Measurements from ENCODE around the gene TNKS2. TPM values are rescaled to one million over a fixed set of nuclear protein-coding genes. Genes with fewer than 3 reads are reported as not detected.

The TNKS2 gene
- total and polyA plus RNA-seq, 2 of the 13 experiments (the other 11 are each of a cell fraction or from before 2014, with no cell fraction given): 15.2 to 19.4 TPM

DNA sequence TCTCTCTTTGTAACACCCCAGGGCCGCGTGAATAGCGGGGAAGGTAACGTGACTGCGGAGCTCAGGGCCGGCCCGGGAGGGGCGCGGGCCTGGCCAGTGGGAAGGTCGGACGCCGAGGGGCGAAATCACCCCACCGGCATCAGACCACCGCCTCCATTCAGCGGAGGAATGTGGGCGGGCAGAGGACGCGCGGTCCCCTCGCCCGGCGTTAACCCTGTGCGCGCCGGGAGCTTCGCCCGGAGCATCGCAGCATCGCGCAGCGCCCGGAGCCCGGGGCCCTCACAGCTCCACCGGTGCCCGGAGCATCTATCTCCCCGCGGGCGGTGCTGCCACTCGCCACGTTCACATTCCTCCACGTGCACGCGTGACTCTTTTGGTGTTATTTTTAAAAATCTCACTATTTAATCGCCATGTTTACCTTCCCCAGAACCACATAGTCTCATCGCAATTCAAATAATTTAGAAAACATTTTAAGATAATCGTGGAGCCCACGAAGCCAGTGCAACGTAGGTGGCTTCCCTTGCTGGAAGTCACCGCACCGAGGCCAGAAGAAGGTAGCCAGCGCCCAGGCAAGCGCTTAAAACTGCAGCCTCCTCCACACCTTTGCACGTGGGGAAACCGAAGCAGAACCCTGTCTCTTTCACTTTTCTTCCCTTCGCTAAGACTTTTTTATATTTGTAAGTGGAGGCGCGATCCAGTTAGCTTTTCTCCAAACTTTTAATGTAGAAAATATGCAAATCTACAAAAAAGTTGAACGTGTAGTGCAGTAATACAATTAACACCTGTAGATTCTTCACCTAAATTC lies 89.2 kb downstream of the TNKS2 start (continued):
- TF ChIP-seq, protein P1, sequence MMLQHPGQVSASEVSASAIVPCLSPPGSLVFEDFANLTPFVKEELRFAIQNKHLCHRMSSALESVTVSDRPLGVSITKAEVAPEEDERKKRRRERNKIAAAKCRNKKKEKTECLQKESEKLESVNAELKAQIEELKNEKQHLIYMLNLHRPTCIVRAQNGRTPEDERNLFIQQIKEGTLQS (CRISPR knock-in tag; IDR thresholded peaks at IDR 0.05): 0 out of 2 replicates have a peak, but pooled peaks have one; percentile 22
- TF ChIP-seq TOPORS (CRISPR knock-in tag; IDR thresholded peaks at IDR 0.05) (peak; percentile 78; the same call in 1 of the 2 replicates), LCORL (IDR thresholded peaks at IDR 0.05) (no peak), LCORL (CRISPR knock-in tag; IDR thresholded peaks at IDR 0.05) (0 out of 2 replicates have a peak, but pooled peaks have one; percentile 36), WIZ (CRISPR knock-in tag; IDR thresholded peaks at IDR 0.05) (peak; percentile 59; the same call in 1 of the 2 replicates), JUND (CRISPR knock-in tag; IDR thresholded peaks at IDR 0.05) (no peak), ZNF781 (CRISPR knock-in tag; IDR thresholded peaks at IDR 0.05; ENCODE audit: borderline replicate concordance, not compliant biosample characterization) (no peak), EED (CRISPR knock-in tag; IDR thresholded peaks at IDR 0.05) (peak; percentile 58; the same call in 1 of the 2 replicates), ZNF317 (CRISPR knock-in tag; IDR thresholded peaks at IDR 0.05) (peak; percentile 25; the same call in 1 of the 2 replicates), ZNF296 (CRISPR knock-in tag; conservative IDR thresholded peaks at IDR 0.05) (no peak), HNRNPH1 (optimal IDR thresholded peaks at IDR 0.05; ENCODE audit: low read depth, low read length) (no peak), EP300 (IDR thresholded peaks at IDR 0.05; ENCODE audit: low read depth in 2 of 2, low read length in 2 of 2) (no peak), EP300 (CRISPR knock-in tag; IDR thresholded peaks at IDR 0.05; ENCODE audit: borderline replicate concordance) (no peak), CCDC6 (CRISPR knock-in tag; IDR thresholded peaks at IDR 0.05) (no peak), ZNF354B (CRISPR knock-in tag; IDR thresholded peaks at IDR 0.05) (no peak), ZNF879 (CRISPR knock-in tag; IDR thresholded peaks at IDR 0.05) (0 out of 2 replicates have a peak, but pooled peaks have one; percentile 55)
- TF ChIP-seq, protein P2, sequence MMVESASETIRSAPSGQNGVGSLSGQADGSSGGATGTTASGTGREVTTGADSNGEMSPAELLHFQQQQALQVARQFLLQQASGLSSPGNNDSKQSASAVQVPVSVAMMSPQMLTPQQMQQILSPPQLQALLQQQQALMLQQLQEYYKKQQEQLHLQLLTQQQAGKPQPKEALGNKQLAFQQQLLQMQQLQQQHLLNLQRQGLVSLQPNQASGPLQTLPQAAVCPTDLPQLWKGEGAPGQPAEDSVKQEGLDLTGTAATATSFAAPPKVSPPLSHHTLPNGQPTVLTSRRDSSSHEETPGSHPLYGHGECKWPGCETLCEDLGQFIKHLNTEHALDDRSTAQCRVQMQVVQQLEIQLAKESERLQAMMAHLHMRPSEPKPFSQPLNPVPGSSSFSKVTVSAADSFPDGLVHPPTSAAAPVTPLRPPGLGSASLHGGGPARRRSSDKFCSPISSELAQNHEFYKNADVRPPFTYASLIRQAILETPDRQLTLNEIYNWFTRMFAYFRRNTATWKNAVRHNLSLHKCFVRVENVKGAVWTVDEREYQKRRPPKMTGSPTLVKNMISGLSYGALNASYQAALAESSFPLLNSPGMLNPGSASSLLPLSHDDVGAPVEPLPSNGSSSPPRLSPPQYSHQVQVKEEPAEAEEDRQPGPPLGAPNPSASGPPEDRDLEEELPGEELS (CRISPR knock-in tag; IDR thresholded peaks at IDR 0.05): 0 out of 2 replicates have a peak, but pooled peaks have one; percentile 28
- TF ChIP-seq, protein P3, sequence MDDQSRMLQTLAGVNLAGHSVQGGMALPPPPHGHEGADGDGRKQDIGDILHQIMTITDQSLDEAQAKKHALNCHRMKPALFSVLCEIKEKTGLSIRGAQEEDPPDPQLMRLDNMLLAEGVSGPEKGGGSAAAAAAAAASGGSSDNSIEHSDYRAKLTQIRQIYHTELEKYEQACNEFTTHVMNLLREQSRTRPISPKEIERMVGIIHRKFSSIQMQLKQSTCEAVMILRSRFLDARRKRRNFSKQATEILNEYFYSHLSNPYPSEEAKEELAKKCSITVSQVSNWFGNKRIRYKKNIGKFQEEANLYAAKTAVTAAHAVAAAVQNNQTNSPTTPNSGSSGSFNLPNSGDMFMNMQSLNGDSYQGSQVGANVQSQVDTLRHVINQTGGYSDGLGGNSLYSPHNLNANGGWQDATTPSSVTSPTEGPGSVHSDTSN (CRISPR knock-in tag; IDR thresholded peaks at IDR 0.05; ENCODE audit: borderline replicate concordance): no peak
- TF ChIP-seq, protein P4, sequence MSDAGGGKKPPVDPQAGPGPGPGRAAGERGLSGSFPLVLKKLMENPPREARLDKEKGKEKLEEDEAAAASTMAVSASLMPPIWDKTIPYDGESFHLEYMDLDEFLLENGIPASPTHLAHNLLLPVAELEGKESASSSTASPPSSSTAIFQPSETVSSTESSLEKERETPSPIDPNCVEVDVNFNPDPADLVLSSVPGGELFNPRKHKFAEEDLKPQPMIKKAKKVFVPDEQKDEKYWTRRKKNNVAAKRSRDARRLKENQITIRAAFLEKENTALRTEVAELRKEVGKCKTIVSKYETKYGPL (CRISPR knock-in tag; IDR thresholded peaks at IDR 0.05): 0 out of 2 replicates have a peak, but pooled peaks have one; percentile 42
- TF ChIP-seq, protein P5, sequence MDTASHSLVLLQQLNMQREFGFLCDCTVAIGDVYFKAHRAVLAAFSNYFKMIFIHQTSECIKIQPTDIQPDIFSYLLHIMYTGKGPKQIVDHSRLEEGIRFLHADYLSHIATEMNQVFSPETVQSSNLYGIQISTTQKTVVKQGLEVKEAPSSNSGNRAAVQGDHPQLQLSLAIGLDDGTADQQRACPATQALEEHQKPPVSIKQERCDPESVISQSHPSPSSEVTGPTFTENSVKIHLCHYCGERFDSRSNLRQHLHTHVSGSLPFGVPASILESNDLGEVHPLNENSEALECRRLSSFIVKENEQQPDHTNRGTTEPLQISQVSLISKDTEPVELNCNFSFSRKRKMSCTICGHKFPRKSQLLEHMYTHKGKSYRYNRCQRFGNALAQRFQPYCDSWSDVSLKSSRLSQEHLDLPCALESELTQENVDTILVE (CRISPR knock-in tag; IDR thresholded peaks at IDR 0.05): no peak
- TF ChIP-seq, protein P6, sequence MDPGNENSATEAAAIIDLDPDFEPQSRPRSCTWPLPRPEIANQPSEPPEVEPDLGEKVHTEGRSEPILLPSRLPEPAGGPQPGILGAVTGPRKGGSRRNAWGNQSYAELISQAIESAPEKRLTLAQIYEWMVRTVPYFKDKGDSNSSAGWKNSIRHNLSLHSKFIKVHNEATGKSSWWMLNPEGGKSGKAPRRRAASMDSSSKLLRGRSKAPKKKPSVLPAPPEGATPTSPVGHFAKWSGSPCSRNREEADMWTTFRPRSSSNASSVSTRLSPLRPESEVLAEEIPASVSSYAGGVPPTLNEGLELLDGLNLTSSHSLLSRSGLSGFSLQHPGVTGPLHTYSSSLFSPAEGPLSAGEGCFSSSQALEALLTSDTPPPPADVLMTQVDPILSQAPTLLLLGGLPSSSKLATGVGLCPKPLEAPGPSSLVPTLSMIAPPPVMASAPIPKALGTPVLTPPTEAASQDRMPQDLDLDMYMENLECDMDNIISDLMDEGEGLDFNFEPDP (CRISPR knock-in tag; conservative IDR thresholded peaks at IDR 0.05): 0 out of 2 replicates have a peak, but pooled peaks have one; percentile 90
